Measurements from ENCODE around the gene PREX1. TPM values are rescaled to one million over a fixed set of nuclear protein-coding genes. Genes with fewer than 3 reads are reported as not detected.
"Not testable (repeated sequence)": the region's sequence is repeated elsewhere in the genome, so short reads cannot be mapped to it uniquely, and the experiment has no call there.

Gene PREX1, protein sequence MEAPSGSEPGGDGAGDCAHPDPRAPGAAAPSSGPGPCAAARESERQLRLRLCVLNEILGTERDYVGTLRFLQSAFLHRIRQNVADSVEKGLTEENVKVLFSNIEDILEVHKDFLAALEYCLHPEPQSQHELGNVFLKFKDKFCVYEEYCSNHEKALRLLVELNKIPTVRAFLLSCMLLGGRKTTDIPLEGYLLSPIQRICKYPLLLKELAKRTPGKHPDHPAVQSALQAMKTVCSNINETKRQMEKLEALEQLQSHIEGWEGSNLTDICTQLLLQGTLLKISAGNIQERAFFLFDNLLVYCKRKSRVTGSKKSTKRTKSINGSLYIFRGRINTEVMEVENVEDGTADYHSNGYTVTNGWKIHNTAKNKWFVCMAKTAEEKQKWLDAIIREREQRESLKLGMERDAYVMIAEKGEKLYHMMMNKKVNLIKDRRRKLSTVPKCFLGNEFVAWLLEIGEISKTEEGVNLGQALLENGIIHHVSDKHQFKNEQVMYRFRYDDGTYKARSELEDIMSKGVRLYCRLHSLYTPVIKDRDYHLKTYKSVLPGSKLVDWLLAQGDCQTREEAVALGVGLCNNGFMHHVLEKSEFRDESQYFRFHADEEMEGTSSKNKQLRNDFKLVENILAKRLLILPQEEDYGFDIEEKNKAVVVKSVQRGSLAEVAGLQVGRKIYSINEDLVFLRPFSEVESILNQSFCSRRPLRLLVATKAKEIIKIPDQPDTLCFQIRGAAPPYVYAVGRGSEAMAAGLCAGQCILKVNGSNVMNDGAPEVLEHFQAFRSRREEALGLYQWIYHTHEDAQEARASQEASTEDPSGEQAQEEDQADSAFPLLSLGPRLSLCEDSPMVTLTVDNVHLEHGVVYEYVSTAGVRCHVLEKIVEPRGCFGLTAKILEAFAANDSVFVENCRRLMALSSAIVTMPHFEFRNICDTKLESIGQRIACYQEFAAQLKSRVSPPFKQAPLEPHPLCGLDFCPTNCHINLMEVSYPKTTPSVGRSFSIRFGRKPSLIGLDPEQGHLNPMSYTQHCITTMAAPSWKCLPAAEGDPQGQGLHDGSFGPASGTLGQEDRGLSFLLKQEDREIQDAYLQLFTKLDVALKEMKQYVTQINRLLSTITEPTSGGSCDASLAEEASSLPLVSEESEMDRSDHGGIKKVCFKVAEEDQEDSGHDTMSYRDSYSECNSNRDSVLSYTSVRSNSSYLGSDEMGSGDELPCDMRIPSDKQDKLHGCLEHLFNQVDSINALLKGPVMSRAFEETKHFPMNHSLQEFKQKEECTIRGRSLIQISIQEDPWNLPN (N-terminal part only)
- 66.0 TPM for total RNA-seq
- long read RNA-seq, full-length matches to known transcripts: 24 of 88 reads
- long read RNA-seq, partial matches to known transcripts: 53 of 88 reads
- long read RNA-seq, other reads (novel, unspliced or antisense): 11 of 88 reads

DNA sequence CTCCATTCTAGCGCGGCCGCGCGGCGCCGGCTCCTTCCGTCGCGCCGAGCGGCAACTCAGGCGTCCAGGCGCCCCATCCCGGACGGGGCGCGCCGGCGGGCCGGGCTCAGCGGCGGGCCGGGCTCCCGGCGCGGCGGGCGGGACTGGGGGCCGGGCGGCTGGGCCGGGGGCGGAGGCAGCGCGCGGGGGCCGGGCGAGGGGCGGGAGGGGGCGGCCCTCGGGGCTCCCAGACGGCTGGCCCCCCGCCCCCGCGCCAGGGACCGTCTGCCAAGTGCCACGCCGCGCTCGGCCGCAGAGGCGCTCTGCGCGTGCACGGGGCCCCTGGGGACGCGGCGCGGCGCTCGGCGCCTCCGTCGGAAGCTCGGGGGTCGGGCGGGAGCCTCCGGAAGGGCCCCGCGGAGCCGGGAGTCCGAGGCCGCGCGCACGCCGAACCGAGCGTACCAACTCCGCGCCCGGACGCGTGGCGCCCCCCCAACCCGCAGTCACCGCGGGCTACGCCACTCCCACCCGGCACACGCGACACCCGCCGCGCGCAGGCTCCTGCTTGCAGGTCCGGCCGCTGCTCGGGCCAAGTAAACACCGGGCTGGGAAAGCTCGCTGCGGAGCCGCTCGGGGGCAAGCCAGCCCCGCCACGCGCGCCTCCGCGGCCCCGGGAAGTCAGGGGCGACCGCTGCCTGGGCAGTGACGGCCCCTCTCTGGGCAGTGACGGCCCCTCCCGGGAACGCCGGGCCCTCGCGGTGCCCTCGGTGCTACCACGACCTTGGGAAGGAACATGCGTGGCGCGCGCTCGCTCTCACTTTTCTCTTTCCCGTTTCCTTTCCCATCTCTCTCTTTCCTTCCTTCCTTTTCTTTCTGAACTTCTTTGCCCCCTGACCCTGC, at the start of gene PREX1:
PREX1 (minus strand) TSS at position 145 of the 879 bp plus-strand sequence; CDS start at position 6, 139 bp downstream.
- peak; percentile 89 for DNase-seq
- TF ChIP-seq, protein P1, sequence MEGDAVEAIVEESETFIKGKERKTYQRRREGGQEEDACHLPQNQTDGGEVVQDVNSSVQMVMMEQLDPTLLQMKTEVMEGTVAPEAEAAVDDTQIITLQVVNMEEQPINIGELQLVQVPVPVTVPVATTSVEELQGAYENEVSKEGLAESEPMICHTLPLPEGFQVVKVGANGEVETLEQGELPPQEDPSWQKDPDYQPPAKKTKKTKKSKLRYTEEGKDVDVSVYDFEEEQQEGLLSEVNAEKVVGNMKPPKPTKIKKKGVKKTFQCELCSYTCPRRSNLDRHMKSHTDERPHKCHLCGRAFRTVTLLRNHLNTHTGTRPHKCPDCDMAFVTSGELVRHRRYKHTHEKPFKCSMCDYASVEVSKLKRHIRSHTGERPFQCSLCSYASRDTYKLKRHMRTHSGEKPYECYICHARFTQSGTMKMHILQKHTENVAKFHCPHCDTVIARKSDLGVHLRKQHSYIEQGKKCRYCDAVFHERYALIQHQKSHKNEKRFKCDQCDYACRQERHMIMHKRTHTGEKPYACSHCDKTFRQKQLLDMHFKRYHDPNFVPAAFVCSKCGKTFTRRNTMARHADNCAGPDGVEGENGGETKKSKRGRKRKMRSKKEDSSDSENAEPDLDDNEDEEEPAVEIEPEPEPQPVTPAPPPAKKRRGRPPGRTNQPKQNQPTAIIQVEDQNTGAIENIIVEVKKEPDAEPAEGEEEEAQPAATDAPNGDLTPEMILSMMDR (IDR thresholded peaks at IDR 0.05): no peak
- Histone ChIP-seq H3K27ac (peak within 1 kb of the TSS; percentile 78), H3K9me3 (no peaks in the 10 kb centered on the region), H3K27me3 (peaks cover 7% of the 10 kb centered on the region), H3K36me3 (no peaks in the 10 kb centered on the region), H3K4me3 (peak within 1 kb of the TSS; percentile 66), H3K4me1 (peaks cover 52% of the 10 kb centered on the region)
- intact Hi-C loops (cut with DNase I): loop anchor here (10.0 kb wide), 1 partner anchor 73 kb away; no protein-coding TSS in a partner anchor
- ATAC-seq: peak; percentile 90

DNA sequence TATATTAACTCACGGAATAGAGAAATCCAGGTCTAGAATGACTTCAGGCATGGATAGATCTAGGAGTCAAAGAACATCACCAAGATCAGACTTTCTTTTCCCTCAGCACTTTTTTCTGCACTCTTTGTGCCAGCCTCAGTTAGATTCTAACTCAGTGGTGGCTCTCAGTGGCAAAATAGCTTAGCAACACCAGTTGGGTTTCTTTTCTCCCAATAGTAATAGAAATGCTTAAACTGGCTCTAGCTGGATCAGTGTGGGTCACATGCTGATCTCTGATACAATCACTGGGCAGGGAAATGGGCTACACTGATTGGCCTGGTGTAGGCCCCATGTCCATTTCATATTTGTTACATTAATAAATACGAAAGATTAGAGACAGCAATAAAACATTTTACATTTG, 49.5 kb upstream of the PREX1 start:
- intact Hi-C loops (cut with DNase I): no loop called here
- ATAC-seq: no peak

DNA sequence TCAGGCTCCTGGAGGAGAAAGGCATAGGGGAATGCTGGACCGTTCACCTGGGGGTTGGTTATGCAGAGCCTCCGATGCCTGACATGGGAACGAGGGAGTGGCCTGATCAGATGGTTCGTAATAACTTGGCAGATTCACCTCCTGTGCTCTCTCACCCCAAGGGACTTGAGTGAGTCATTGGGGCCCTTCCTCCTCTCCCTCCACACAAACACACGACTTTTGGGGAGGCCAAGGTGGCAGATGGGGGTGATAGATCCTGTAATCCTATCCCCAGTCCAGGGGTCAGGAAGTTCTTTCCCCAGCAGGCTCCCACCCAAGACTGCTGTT, 48.1 kb upstream of the PREX1 start:
- intact Hi-C loops (cut with DNase I): no loop called here
- DNase-seq: no peak

More for the DNA sequence above, 49.5 kb upstream of the PREX1 start:
- Histone ChIP-seq H3K36me3 (no peaks in the 10 kb centered on the region), H3K4me1 (no peaks in the 10 kb centered on the region), H3K4me3 (no peak overlapping the region), H3K9me3 (no peaks in the 10 kb centered on the region), H3K27ac (no peak overlapping the region), H3K27me3 (no peaks in the 10 kb centered on the region)
- DNase-seq: no peak
- TF ChIP-seq, protein P1 (IDR thresholded peaks at IDR 0.05): no peak

DNA sequence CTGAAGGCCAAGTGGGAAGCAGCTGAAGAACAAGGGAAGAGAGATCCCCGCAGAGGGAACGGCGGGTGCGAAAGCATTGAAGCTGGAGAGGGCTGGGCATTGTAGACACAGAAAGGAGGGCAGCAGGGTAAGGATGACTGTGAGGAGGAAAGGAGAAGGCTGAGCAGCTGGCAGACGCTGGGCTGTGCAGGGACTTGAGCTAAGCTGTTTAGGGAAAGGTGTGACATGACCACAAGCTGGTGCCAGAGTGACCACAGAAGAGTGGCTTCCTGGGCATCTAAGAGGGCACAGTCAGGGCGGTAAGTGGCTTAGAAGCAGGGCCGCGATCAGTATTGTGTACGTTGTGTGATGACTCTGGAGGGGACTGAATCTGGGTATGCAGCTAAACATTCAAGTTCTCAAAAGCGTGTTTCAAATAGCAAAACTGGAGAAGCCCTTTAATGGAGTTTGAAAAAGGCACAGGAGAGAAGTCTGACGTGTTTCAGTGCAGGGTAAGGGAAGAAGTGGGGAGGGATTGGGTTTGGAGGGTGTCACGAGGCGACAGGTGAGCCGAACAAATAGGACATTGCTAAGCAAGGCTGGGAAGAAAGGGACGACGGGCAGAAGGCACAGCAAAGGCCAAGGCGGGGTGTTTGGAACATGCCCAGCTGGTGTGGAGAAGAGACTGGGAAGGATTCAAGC, 47.6 kb upstream of the PREX1 start:
- H3K27ac ChIP-seq: no peak overlapping the region
- TF ChIP-seq, protein P1 (IDR thresholded peaks at IDR 0.05): no peak
- H3K4me3 ChIP-seq: no peak overlapping the region
- no peaks in the 10 kb centered on the region for H3K36me3 ChIP-seq
- ATAC-seq: no peak
- H3K27me3 ChIP-seq: no peaks in the 10 kb centered on the region
- H3K4me1 ChIP-seq: no peaks in the 10 kb centered on the region
- intact Hi-C loops (cut with DNase I): no loop called here
- no peaks in the 10 kb centered on the region for H3K9me3 ChIP-seq
- DNase-seq: no peak

More for the DNA sequence above, 48.1 kb upstream of the PREX1 start:
- no peak overlapping the region for H3K4me3 ChIP-seq
- no peaks in the 10 kb centered on the region for H3K4me1 ChIP-seq
- no peaks in the 10 kb centered on the region for H3K9me3 ChIP-seq
- no peaks in the 10 kb centered on the region for H3K36me3 ChIP-seq
- H3K27me3 ChIP-seq: no peaks in the 10 kb centered on the region
- TF ChIP-seq, protein P1 (IDR thresholded peaks at IDR 0.05): no peak
- H3K27ac ChIP-seq: no peak overlapping the region
- no peak for ATAC-seq

DNA sequence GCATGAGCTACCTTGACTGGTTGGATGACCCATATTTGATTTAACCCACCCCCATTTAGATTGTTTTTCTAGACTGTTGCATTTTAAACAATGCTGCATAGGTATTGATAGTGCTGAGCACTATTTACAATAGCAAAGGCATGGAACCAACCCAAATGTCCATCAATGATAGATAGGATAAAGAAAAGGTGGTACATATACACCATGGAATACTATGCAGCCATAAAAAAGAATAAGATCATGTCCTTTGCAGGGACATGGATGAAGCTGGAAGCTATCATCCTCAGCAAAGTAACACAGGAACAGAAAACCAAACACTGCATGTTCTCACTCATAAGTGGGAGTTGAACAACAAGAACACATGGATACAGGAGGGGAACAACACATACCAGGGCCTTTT, 41.6 kb upstream of the PREX1 start:
- H3K27ac ChIP-seq; H3K4me1 ChIP-seq; ATAC-seq; H3K27me3 ChIP-seq; H3K36me3 ChIP-seq; H3K9me3 ChIP-seq; H3K4me3 ChIP-seq; intact Hi-C loops (cut with DNase I); DNase-seq: not testable (repeated sequence)

All from upper lobe of right lung (tissue), 1 donor.